Head of caudate nucleus (tissue), 42 donors: ENCODE data around the gene TLCD1.

Experiments used
- DNase-seq, 42 donors: peaks; one replicate each; pipeline versions ENCODE4 v3.0.0 to v3.0.0-alpha.2; 2020 to 2021; ENCODE audit warnings: mixed read lengths in 7 of 42
- intact Hi-C: fragments of 100-400 bp; cut with DNase I; formaldehyde crosslinking; loops from one replicate; pipeline ENCODE4 v1.15.0; 2022

TLCD1 gene

GRCh38 chr17:28720247-28720996, 5.6 kb downstream of the TLCD1 start:
- no peak for DNase-seq
- intact Hi-C loops, result loop anchor here (10.0 kb wide), 1 partner anchor 184 kb away; the partner anchor contains the start of gene DHRS13

GRCh38 chr17:28719021-28719433, 7.0 kb downstream of the TLCD1 start:
- intact Hi-C loops, result loop anchor here (10.0 kb wide), 1 partner anchor 74 kb away; the partner anchor contains the start of gene BLTP2
- DNase-seq, result peak in 1 of 42 donors; percentile 15

GRCh38 chr17:28718333-28719020, 7.6 kb downstream of the TLCD1 start:
- intact Hi-C loops, result loop anchor here (10.0 kb wide), 1 partner anchor 74 kb away; the partner anchor contains the start of gene BLTP2
- DNase-seq, result no peak

GRCh38 chr17:28717578-28718332, 8.3 kb downstream of the TLCD1 start, which contains the start of gene RAB34:
Gene RAB34, minus strand, starts transcription at chr17:28717868. Its CDS starts 602 bp downstream, at chr17:28717266.
- peak in 27 of 42 donors; percentile 11 to 70 (median 42) for DNase-seq
- intact Hi-C loops, result loop anchor here (10.0 kb wide), 1 partner anchor 73 kb away; the partner anchor contains the start of gene BLTP2

- DNase-seq, result peak in 2 of 42 donors; percentile 10 to 18
- intact Hi-C loops, result loop anchor here (10.0 kb wide), 1 partner anchor 72 kb away; the partner anchor contains the start of gene BLTP2
Observed at GRCh38 chr17:28716740-28717577, 9.1 kb downstream of the TLCD1 start.

- intact Hi-C loops, result loop anchor here (10.0 kb wide), 1 partner anchor 70 kb away; the partner anchor contains the start of gene BLTP2
- DNase-seq, result no peak
Observed at GRCh38 chr17:28715217-28715616, 10.8 kb downstream of the TLCD1 start.

- intact Hi-C loops, result loop anchor here (10.0 kb wide), 1 partner anchor 69 kb away; the partner anchor contains the start of gene BLTP2
- no peak for DNase-seq
Observed at GRCh38 chr17:28714281-28714680, 11.8 kb downstream of the TLCD1 start.

GRCh38 chr17:28712705-28713415, 13.2 kb downstream of the TLCD1 start:
- intact Hi-C loops, result loop anchor here (10.0 kb wide), 1 partner anchor 68 kb away; the partner anchor contains the start of gene BLTP2
- DNase-seq, result no peak

- intact Hi-C loops, result loop anchor here (10.0 kb wide), 1 partner anchor 67 kb away; the partner anchor contains the start of gene BLTP2
- peak in 6 of 42 donors; percentile 17 to 60 (median 29) for DNase-seq
Observed at GRCh38 chr17:28712032-28712704, 13.9 kb downstream of the TLCD1 start.

- intact Hi-C loops, result loop anchor here (10.0 kb wide), 1 partner anchor 67 kb away; the partner anchor contains the start of gene BLTP2
Observed at GRCh38 chr17:28711723-28712031, 14.4 kb downstream of the TLCD1 start, which contains the start of gene PROCA1. Gene PROCA1, minus strand, starts transcription at chr17:28711888. Its CDS starts 228 bp downstream, at chr17:28711660.

GRCh38 chr17:28710861-28711722, 14.9 kb downstream of the TLCD1 start:
- peak; percentile 71 to 95 (median 89) for DNase-seq
- intact Hi-C loops, result loop anchor here (10.0 kb wide), 1 partner anchor 66 kb away; the partner anchor contains the start of gene BLTP2

More at GRCh38 chr17:28711723-28712031, 14.4 kb downstream of the TLCD1 start, which contains the start of gene PROCA1:
- peak in 3 of 42 donors; percentile 22 to 34 (median 31) for DNase-seq

GRCh38 chr17:28707339-28707720, 18.7 kb downstream of the TLCD1 start:
- DNase-seq, result no peak
- intact Hi-C loops, result no loop called here

- DNase-seq, result no peak
- intact Hi-C loops, result no loop called here
Observed at GRCh38 chr17:28706471-28707338, 19.3 kb downstream of the TLCD1 start.

GRCh38 chr17:28705728-28706334, 20.2 kb downstream of the TLCD1 start:
- intact Hi-C loops, result no loop called here
- no peak for DNase-seq
